GM18499 (cell line): ENCODE measurements around the gene CD79A.

ENCODE experiments used
- ATAC-seq: cut with Tn5 transposase; IDR thresholded peaks from one replicate; pipeline ENCODE4 v1.9.1; 2021; ENCODE audit warnings: moderate number of reproducible peaks; ENCODE audit not compliant: insufficient read depth, unreplicated experiment

CD79A gene

DNA sequence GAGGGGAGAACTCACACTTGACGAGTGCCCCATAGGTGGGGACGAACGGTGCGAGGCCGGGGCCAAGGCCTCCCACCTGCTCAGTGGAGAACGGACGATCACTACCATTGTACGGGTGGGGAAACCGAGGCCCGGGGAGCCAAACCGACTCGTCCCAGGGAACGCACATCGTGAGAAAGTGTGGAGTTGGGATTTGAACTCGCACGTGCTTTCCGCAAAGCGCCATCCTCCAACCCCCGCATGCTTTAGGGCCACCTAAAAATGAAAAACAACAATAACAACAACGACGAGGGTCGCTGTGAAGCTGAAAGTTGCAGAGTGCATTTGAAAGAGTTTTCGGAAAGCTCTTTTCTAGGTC lies 6.4 kb downstream of the CD79A start:
- ATAC-seq, result no peak

GRCh38 chr19:41883821-41884733 lies 7.0 kb downstream of the CD79A start:
- ATAC-seq, result peak; percentile 45

- no peak for ATAC-seq
These were observed 10.0 kb downstream of the CD79A start for GRCh38 chr19:41886761-41887710.

DNA sequence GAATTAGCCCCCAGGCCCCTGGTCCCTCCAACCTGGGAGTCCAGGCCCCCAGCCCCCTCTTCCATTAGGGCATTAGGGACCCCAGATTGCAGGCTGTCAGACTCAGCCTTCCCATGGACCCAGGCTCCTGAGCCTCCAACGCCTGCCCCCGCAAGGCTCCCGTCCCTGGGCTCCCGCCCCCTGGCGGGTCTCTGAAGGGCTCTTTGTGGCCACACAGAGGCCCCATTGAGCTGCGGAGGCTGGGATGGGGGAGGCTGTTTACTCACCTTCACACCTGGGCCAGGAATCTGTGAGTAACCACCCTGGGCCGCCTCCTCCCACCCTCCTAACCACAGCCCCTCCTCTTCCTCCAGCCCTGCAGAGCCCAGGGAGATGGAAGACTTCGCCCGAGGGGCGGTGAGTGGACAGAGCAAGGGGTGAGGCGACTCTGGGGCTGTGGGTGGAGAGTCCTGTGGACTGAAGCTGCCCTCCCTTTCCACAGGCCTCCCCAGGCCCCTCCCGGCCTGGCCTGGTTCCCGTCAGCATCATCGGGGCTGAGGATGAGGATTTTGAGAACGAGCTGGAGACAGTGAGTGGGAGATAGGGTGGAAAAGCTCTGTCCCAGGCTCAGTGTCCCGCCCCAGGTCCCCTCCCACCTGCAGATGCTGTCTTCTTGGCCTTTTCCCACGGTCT lies 10.8 kb downstream of the CD79A start:
- no peak for ATAC-seq

DNA sequence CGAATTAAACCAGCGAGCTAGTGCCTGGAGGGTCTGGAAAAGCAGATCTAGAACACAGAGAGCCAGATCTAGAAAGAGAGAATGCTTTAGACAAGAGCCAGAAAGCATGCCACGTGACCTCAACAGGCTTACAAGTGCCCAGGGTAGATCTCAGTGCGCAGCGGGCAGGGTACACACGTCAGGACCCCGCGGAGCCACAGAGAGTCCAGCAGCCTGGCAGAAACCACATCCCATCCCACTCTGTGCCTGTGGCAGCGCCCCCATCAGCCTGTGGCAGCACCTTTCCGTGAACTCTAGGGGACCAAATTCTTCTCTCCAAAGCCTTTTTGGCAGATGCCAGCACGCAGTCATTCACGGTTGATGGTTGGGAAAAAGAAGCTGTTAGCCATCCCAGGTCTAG lies 11.8 kb downstream of the CD79A start:
- no peak for ATAC-seq

DNA sequence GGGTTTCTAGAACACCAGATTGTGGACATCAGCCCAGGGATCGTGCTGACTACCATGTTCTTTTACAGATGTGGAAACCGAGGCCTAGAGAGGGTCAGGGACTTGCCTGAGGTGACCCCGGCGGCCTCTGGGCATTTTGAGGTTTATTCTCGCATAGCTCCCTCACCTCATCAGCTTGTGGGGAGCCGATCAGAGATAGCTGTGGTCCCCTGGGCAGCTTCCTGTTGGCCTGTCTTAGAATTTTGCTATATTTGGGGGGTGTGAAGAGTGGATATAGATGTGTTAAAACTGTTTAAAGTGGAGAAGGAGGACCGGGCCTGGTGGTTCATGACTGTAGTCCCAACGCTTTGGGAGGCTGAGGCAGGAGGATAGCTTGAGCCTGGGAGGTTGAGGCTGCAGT lies 12.8 kb downstream of the CD79A start:
- no peak for ATAC-seq

- no peak for ATAC-seq
These were observed 13.9 kb downstream of the CD79A start for GRCh38 chr19:41890936-41891335.

DNA sequence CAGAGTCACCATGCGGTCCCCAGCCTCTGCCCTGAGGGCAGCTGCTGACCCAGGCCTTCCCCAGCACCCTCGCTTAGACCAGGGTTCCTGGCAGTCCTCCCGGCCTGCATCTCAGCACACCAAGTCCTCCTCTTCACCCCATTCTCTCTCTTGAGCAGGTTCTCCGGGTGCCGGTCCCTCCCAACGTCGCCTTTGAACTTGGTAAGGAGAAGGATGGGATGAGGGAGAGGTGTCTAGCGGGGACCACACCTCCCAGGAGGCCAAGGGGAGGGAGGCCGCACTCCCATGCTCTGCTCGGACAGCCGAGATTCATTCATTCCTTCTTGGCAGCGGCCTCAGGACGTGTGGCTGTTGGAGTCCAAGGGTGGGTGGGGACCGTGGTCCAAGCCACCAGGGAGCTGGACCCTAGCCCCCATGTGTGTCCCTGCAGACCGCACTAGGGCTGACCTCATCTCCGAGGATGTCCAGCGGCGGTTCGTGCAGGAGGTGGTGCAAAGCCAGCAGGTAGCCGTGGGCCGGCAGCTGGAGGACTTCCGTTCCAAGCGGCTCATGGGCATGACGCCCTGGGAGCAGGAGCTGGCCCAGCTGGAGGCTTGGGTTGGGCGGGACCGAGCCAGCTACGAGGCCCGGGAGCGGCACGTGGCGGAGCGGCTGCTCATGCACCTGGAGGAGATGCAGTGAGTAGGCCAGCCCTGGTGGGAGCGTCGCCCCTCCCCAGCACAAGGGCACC lies 15.3 kb downstream of the CD79A start:
- ATAC-seq, result no peak

- no peak for ATAC-seq
These were observed 16.8 kb downstream of the CD79A start for GRCh38 chr19:41893899-41894298.

- no peak for ATAC-seq
These were observed 17.3 kb downstream of the CD79A start for GRCh38 chr19:41894350-41894749.

GRCh38 chr19:41895745-41896580 lies 18.9 kb downstream of the CD79A start:
- ATAC-seq, result no peak

DNA sequence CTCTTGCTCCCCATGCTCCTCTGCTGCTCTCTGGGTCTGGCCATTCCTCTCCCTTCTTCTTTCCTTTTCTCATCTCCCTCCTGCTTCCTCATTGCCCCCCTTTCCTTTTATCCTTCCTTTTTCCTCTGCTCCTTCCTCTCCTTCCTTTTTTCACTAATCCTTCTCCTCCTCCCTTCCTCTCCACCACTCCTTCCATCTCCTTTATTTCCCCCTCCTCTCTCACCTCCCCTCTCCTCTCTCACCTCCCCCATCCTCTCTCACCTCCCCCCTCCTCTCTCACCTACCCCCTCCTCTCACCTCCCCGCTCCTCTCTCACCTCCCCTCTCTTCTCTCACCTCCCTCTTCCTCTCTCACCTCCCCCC lies 19.5 kb downstream of the CD79A start:
- no peak for ATAC-seq

GRCh38 chr19:41897181-41897580 lies 20.1 kb downstream of the CD79A start:
- no peak for ATAC-seq

DNA sequence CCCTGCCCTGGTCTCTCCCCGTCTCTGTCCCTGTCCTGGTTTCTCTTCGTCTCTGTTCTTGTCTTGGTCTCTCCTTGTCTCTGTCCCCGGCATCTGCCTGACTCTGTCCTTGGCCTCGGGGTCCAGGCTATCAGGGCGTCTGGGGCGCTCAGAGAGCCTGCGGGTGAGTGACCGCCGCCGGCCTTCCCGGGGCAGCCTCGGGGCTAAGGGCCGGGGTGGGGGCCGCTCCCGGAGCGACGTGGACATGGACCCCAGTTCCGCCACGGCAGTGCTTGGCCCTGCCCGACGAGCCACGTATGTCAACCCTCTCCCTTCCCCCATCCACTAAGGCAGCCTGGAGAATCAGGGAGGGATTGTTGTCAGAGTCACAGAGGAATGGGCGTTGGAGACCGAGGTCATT lies 20.7 kb downstream of the CD79A start:
- ATAC-seq, result no peak

GRCh38 chr19:41898235-41898634 lies 21.2 kb downstream of the CD79A start:
- ATAC-seq, result no peak

GRCh38 chr19:41901707-41902360 lies 24.8 kb downstream of the CD79A start:
- no peak for ATAC-seq

DNA sequence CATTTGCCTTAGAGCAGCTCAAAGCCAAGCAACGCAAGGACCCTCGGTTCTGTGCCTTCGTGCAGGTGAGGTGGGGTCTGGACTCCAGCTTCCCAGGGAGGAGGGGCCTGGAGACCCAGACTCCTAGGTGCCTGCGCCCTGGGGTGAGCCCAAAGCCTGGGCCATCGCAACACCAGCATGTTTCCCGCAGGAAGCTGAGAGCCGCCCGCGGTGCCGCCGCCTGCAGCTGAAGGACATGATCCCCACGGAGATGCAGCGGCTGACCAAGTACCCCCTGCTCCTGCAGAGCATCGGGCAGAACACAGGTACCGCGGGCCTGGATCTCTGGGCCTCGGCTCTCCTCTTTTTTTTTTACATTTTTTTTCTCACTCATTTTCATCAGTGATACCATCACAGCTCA lies 25.5 kb downstream of the CD79A start:
- no peak for ATAC-seq

- no peak for ATAC-seq
These were observed 26.3 kb downstream of the CD79A start for GRCh38 chr19:41903193-41903953.
